ENCODE results near the gene FAM227B. TPM values are rescaled to one million over a fixed set of nuclear protein-coding genes. Genes with fewer than 3 reads are reported as not detected.
"Not testable (repeated sequence)": the region's sequence is repeated elsewhere in the genome, so short reads cannot be mapped to it uniquely, and the experiment has no call there.

Gene FAM227B
- total and polyA plus RNA-seq, 7 donors, result 2.7 to 11.9 (median 6.9) TPM

DNA sequence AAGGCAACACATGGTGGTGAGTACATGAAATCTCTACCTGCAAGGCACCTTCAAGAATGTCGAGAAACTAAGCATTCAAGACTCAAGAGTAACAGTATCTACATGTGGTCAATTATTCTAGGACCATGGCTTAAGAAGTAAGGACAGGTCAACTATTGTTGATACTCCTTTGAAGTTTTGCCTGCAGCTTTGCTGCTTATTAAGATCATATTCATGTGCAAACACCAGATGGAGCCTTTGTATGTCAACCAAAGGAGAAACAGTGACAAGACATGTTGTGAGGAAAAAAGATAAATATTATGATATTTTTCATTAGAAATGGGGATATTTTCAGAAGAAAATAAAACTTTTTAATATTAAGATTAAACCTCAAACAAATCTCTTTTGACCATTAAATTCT, 249.8 kb downstream of the FAM227B start:
- TF ChIP-seq, protein P1, sequence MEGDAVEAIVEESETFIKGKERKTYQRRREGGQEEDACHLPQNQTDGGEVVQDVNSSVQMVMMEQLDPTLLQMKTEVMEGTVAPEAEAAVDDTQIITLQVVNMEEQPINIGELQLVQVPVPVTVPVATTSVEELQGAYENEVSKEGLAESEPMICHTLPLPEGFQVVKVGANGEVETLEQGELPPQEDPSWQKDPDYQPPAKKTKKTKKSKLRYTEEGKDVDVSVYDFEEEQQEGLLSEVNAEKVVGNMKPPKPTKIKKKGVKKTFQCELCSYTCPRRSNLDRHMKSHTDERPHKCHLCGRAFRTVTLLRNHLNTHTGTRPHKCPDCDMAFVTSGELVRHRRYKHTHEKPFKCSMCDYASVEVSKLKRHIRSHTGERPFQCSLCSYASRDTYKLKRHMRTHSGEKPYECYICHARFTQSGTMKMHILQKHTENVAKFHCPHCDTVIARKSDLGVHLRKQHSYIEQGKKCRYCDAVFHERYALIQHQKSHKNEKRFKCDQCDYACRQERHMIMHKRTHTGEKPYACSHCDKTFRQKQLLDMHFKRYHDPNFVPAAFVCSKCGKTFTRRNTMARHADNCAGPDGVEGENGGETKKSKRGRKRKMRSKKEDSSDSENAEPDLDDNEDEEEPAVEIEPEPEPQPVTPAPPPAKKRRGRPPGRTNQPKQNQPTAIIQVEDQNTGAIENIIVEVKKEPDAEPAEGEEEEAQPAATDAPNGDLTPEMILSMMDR (IDR thresholded peaks at IDR 0.05), result no peak
- intact Hi-C loops (cut with DNase I), result no loop called here
- Histone ChIP-seq H3K27ac (no peak overlapping the region), H3K36me3 (ENCODE audit: insufficient read depth in 1 of 2, low read depth in 1 of 2) (no peaks in the 10 kb centered on the region), H3K4me1 (no peaks in the 10 kb centered on the region), H3K27me3 (ENCODE audit: insufficient read depth in 3 of 3, low read length in 2 of 3) (no peaks in the 10 kb centered on the region), H3K9me3 (no peaks in the 10 kb centered on the region), H3K4me3 (no peak overlapping the region)
- ATAC-seq, result no peak
- DNase-seq, result no peak
- 77 to 87% (median 86%) methylated on average over 1 of the region's 1 CpG for WGBS, 3 donors

GRCh38 chr15:49366496-49366895, 254.1 kb downstream of the FAM227B start:
- Histone ChIP-seq H3K27me3 (ENCODE audit: insufficient read depth in 3 of 3, low read length in 2 of 3) (no peaks in the 10 kb centered on the region), H3K9me3 (no peaks in the 10 kb centered on the region), H3K4me3 (no peak overlapping the region), H3K4me1 (no peaks in the 10 kb centered on the region), H3K27ac (no peak overlapping the region), H3K36me3 (ENCODE audit: insufficient read depth in 1 of 2, low read depth in 1 of 2) (no peaks in the 10 kb centered on the region)
- WGBS, 3 donors, result 97 to 98% (median 98%) methylated on average over 16 to 22 of the region's 22 CpGs
- TF ChIP-seq, protein P1 (IDR thresholded peaks at IDR 0.05), result no peak
- DNase-seq (no peak), ATAC-seq (no peak)
- intact Hi-C loops (cut with DNase I), result loop anchor here in 1 of 2 donors (10.0 kb wide), 1 partner anchor 78 kb away; no protein-coding TSS in a partner anchor

- TF ChIP-seq, protein P1 (IDR thresholded peaks at IDR 0.05), result no peak
- Histone ChIP-seq H3K36me3 (ENCODE audit: insufficient read depth in 1 of 2, low read depth in 1 of 2) (no peaks in the 10 kb centered on the region), H3K27ac (no peak overlapping the region), H3K4me1 (no peaks in the 10 kb centered on the region), H3K4me3 (no peak overlapping the region), H3K27me3 (ENCODE audit: insufficient read depth in 3 of 3, low read length in 2 of 3) (no peaks in the 10 kb centered on the region), H3K9me3 (no peaks in the 10 kb centered on the region)
- WGBS, 3 donors, result 70 to 78% (median 76%) methylated on average over 3 of the region's 3 CpGs
- no peak for ATAC-seq
- intact Hi-C loops (cut with DNase I), result loop anchor here in 1 of 2 donors (10.0 kb wide), 1 partner anchor 83 kb away; no protein-coding TSS in a partner anchor
- DNase-seq, result no peak
These were observed 259.2 kb downstream of the FAM227B start for GRCh38 chr15:49361370-49361769.

- intact Hi-C loops (cut with DNase I); ATAC-seq; H3K27ac ChIP-seq; H3K36me3 ChIP-seq (ENCODE audit: insufficient read depth in 1 of 2, low read depth in 1 of 2); H3K4me3 ChIP-seq; H3K9me3 ChIP-seq; H3K4me1 ChIP-seq; H3K27me3 ChIP-seq (ENCODE audit: insufficient read depth in 3 of 3, low read length in 2 of 3): not testable (repeated sequence)
- peak in 1 of 2 donors; percentile 8 for DNase-seq
- WGBS, 3 donors, result 86 to 94% (median 91%) methylated on average over 16 to 17 of the region's 17 CpGs
These were observed 266.2 kb downstream of the FAM227B start for GRCh38 chr15:49354439-49354838.

DNA sequence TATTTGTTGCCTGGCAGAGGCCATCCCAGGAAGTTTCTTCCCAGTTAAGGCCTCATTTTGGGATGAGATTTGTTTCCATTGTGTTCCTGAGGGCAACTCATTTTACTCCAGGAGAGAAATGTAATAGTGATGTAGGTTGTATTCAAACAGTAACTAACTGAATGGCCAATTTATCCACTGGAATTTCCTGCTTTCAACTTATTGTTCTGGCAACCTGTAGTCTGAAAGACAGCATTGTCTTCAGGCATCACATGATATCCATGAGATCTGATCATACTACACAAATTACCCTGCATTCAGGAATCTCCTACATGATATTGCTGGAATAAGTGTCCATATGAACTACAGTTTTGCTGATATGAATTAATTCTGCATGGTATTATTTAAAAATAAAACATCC, 277.1 kb downstream of the FAM227B start:
- H3K4me1 ChIP-seq, result no peaks in the 10 kb centered on the region
- H3K27ac ChIP-seq, result no peak overlapping the region
- no peaks in the 10 kb centered on the region for H3K36me3 ChIP-seq (ENCODE audit: insufficient read depth in 1 of 2, low read depth in 1 of 2)
- no peak overlapping the region for H3K4me3 ChIP-seq
- DNase-seq (no peak), ATAC-seq (no peak)
- TF ChIP-seq, protein P1 (IDR thresholded peaks at IDR 0.05), result no peak
- intact Hi-C loops (cut with DNase I), result no loop called here
- H3K27me3 ChIP-seq (ENCODE audit: insufficient read depth in 3 of 3, low read length in 2 of 3), result no peaks in the 10 kb centered on the region
- H3K9me3 ChIP-seq, result peaks cover 5% of the 10 kb centered on the region
